DOHH2 (cell line): ENCODE data around the gene PDE4B.

ENCODE experiments used
- CTCF ChIP-seq: fragments of 200-600 bp; sonication (generic); IDR thresholded peaks from one replicate; pipeline ENCODE4 v1.5.1; 2014; ENCODE audit warnings: antibody characterized with exemption, mild to moderate bottlenecking, low read depth, low read length; ENCODE audit not compliant: poor library complexity, severe bottlenecking
- EZH2phosphoT487 ChIP-seq: fragments of 200-600 bp; sonication (generic); IDR thresholded peaks from 2 replicates; pipeline ENCODE4 v1.6.1; 2017; ENCODE audit warnings: borderline replicate concordance, mild to moderate bottlenecking, antibody characterized with exemption, low read length, moderate library complexity, mixed read lengths

DNA sequence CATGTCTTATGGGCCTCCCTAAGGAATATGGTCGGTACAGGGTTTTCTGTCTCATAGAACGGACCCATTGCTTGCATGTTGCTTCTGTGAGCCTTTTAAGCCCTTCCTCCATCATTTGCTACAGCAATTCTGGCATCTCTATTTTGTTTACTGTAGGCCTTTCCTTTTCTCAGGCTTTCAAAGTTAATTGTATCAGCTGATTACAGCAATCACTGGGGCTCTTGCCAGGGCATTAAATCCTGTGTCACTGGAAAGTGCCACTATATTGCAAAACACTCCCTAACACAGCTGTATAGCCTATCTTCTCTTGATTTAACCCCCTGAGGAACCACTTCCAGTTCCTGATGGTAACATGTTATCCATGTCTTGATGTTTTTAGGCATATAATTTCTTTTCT, 156.5 kb downstream of the PDE4B start:
- TF ChIP-seq CTCF = no peak
- no peak for TF ChIP-seq EZH2phosphoT487
